ENCODE results near the gene TFR2.

DNA sequence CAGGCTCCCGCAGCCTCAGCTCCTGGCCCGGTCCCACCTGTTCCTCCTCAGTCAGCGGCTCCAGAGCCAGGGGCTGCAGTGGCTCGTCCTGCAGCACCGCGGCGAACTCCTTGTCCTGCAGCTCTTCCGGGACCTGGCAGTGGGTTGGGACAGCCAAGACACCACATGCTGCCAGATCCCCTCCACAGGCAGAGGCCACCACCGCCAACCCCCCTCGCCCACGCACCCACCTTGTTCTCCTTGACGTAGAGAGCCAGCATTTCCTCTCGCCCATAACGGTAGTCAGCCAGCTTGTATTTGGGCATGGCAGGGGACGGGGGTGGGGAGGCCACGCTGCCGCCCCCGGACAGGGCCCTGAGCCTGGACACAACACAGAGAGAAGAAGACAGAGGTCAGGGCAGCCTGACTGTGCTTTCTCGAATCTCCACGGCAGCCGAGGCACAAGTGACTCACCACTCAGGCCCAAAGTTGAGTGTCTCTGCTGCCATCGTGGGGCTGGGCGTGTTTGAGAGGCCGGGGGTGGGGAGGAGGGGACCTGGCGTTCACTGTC lies 46.5 kb upstream of the TFR2 start:
- TF ChIP-seq, protein P1, sequence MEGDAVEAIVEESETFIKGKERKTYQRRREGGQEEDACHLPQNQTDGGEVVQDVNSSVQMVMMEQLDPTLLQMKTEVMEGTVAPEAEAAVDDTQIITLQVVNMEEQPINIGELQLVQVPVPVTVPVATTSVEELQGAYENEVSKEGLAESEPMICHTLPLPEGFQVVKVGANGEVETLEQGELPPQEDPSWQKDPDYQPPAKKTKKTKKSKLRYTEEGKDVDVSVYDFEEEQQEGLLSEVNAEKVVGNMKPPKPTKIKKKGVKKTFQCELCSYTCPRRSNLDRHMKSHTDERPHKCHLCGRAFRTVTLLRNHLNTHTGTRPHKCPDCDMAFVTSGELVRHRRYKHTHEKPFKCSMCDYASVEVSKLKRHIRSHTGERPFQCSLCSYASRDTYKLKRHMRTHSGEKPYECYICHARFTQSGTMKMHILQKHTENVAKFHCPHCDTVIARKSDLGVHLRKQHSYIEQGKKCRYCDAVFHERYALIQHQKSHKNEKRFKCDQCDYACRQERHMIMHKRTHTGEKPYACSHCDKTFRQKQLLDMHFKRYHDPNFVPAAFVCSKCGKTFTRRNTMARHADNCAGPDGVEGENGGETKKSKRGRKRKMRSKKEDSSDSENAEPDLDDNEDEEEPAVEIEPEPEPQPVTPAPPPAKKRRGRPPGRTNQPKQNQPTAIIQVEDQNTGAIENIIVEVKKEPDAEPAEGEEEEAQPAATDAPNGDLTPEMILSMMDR (IDR thresholded peaks at IDR 0.05) = no peak
- TF ChIP-seq POLR2A (IDR thresholded peaks at IDR 0.05) = no peak
